Hepatic stellate cell (primary cell): Measurements from ENCODE around the gene KCNJ15.

Source experiments
- DNase-seq: peaks from one replicate; pipeline ENCODE4 v3.0.0; 2011; ENCODE audit warnings: low spot score

KCNJ15 gene

GRCh38 chr21:38326899-38327298, 70.1 kb downstream of the KCNJ15 start:
- DNase-seq: no peak

GRCh38 chr21:38327984-38328383, 71.2 kb downstream of the KCNJ15 start:
- no peak for DNase-seq

- no peak for DNase-seq
Observed at GRCh38 chr21:38329162-38329561, 72.4 kb downstream of the KCNJ15 start.

- DNase-seq: no peak
Observed at GRCh38 chr21:38330666-38331065, 73.9 kb downstream of the KCNJ15 start.

GRCh38 chr21:38333301-38334272, 76.8 kb downstream of the KCNJ15 start:
- DNase-seq: no peak

- no peak for DNase-seq
Observed at GRCh38 chr21:38334866-38335265, 78.1 kb downstream of the KCNJ15 start.

- no peak for DNase-seq
Observed at GRCh38 chr21:38337793-38338192, 81.0 kb downstream of the KCNJ15 start.

GRCh38 chr21:38340131-38340530, 83.3 kb downstream of the KCNJ15 start:
- no peak for DNase-seq

- no peak for DNase-seq
Observed at GRCh38 chr21:38341546-38342012, 84.8 kb downstream of the KCNJ15 start.

- DNase-seq: no peak
Observed at GRCh38 chr21:38342739-38343138, 85.9 kb downstream of the KCNJ15 start.

- DNase-seq: peak; percentile 31
Observed at GRCh38 chr21:38343691-38344090, 86.9 kb downstream of the KCNJ15 start.

GRCh38 chr21:38346286-38346685, 89.5 kb downstream of the KCNJ15 start:
- DNase-seq: no peak

- peak; percentile 28 for DNase-seq
Observed at GRCh38 chr21:38349111-38349746, 92.4 kb downstream of the KCNJ15 start.

GRCh38 chr21:38349977-38350376, 93.2 kb downstream of the KCNJ15 start:
- no peak for DNase-seq

- no peak for DNase-seq
Observed at GRCh38 chr21:38350684-38351083, 93.9 kb downstream of the KCNJ15 start.

GRCh38 chr21:38351176-38351959, 94.6 kb downstream of the KCNJ15 start:
- no peak for DNase-seq

GRCh38 chr21:38351961-38352521, 95.2 kb downstream of the KCNJ15 start:
- DNase-seq: peak; percentile 80

GRCh38 chr21:38352536-38353219, 95.9 kb downstream of the KCNJ15 start:
- peak; percentile 73 for DNase-seq

GRCh38 chr21:38354231-38354630, 97.4 kb downstream of the KCNJ15 start:
- no peak for DNase-seq

- DNase-seq: no peak
Observed at GRCh38 chr21:38354746-38355145, 98.0 kb downstream of the KCNJ15 start.

- DNase-seq: no peak
Observed at GRCh38 chr21:38355353-38355752, 98.6 kb downstream of the KCNJ15 start.
